COLO668 (cell line): ENCODE results near the gene MAP3K12.
"Not testable (repeated sequence)": the region's sequence is repeated elsewhere in the genome, so short reads cannot be mapped to it uniquely, and the experiment has no call there.

ENCODE experiments used
- DNase-seq: peaks from one replicate; lab custom pipeline; 2025; ENCODE audit not compliant: unreplicated experiment; lab: John Stamatoyannopoulos, UW

Gene MAP3K12

DNA sequence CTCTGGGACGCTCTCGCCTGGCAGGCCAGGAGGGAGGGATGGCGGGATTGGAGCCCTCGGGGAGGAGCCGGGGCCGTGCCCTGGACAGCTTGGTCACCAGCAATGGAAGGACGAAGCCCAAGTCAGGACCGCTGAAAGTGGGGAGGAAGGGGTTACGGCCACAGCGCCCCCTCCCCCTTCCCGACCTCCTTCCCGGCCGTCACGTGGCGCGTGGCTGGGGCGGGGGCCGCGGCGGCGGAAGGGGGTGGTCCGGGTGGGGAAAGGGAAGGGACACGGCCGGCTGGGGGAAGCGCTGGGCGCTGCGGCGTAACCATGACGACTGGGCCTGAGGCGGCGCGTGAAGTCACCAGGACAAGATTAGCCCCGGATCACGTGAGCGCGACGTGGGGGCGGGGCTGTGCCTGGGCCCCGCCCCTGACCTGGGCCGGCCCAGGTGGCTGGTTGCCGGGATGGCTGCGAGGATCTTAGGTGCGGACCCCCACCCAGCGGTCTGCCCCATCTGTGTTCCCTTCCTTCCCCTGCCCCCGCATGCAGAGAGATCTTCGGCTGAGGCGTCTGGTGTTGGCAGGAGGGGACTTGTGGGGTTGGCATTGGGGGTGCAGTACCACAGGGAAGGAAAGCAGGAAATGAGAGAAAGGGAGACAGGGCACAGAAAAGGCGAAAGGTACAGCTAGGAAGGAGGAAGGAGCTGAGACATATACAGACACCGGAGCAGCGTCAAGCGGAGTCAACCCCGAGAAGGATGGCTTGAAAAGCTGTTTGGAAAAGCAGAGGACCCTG lies 6.2 kb downstream of the MAP3K12 start:
- peak; percentile 86 for DNase-seq

GRCh38 chr12:53492188-53492587 lies 7.1 kb downstream of the MAP3K12 start:
- DNase-seq, result no peak

- DNase-seq, result no peak
Measured at GRCh38 chr12:53489242-53489864, 9.9 kb downstream of the MAP3K12 start.

GRCh38 chr12:53486736-53487487 lies 12.3 kb downstream of the MAP3K12 start:
- no peak for DNase-seq

- DNase-seq, result no peak
Measured at GRCh38 chr12:53485955-53486735, 13.1 kb downstream of the MAP3K12 start.

- DNase-seq, result no peak
Measured at GRCh38 chr12:53484686-53485575, 14.3 kb downstream of the MAP3K12 start.

DNA sequence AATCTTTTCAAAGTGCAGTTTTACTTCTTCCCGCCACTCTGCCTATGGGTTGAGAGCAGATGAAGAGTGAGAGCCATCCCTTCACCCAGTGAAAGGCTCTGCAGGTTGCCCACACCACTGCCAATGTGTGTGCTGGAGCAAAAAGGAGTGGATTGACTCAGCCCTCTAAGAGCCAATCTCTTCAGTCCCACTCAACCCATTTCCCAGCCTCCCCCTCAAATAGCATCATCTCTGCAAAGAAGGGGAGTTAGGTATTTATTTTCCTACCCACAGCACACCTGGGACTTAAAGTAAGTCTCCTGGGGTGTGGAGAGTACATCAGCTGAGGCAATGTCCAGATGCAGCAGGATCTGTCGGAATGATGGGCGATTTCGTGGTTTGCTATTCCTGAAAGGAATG lies 15.3 kb downstream of the MAP3K12 start:
- no peak for DNase-seq

- DNase-seq, result no peak
Measured at GRCh38 chr12:53483225-53483978, 15.9 kb downstream of the MAP3K12 start.

DNA sequence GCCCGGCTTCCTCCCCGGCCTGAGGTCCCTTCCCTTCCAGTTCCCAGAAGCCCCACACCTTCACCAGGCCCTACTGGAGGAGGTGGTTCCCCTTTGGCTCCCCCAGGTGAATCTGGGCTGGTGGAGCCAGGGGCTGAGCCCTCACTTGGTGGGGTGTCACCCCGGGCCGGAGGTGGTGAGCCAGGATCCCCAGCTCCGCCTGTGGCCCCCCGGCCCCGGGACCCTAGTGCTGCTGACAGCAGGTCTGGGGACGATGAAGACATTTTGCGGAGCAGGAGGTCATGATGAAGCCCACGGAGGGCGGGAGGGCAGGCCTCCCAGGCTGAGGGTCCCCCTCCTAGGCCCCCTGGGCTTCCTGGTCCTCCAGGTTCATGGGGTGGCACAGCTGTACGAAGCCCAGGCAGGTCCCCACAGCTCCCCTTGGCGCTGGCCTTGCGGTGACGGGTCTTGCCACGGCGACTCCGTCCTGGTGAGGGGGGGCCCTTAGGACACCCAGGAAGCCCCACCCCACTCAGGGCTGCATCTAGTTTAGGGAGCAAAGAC lies 16.6 kb downstream of the MAP3K12 start:
- DNase-seq, result no peak

- DNase-seq, result no peak
Measured at GRCh38 chr12:53481939-53482586, 17.2 kb downstream of the MAP3K12 start.

GRCh38 chr12:53481458-53481857 lies 17.8 kb downstream of the MAP3K12 start:
- not testable (repeated sequence) for DNase-seq

- no peak for DNase-seq
Measured at GRCh38 chr12:53480491-53481442, 18.5 kb downstream of the MAP3K12 start.

- DNase-seq, result no peak
Measured at GRCh38 chr12:53479331-53479730, 19.9 kb downstream of the MAP3K12 start.

DNA sequence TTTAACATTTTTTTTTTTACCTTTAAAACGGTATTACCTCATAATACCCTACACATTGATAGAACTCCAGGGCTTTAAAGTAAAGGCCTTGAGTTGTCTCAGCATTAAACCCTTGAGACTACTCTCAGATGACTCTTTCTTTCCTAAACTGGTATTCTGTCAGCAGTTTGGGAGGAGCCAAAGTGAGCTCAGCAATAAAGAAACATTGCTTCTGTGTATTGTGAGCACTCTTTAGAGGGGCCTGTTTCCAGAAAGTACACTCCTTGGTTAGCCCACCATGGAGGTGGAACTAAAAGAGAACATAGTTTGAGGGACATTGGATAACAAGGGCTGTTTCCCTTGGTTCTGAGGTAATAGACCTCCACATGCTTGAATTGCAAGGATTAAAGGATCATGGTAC lies 20.4 kb downstream of the MAP3K12 start:
- DNase-seq, result no peak

DNA sequence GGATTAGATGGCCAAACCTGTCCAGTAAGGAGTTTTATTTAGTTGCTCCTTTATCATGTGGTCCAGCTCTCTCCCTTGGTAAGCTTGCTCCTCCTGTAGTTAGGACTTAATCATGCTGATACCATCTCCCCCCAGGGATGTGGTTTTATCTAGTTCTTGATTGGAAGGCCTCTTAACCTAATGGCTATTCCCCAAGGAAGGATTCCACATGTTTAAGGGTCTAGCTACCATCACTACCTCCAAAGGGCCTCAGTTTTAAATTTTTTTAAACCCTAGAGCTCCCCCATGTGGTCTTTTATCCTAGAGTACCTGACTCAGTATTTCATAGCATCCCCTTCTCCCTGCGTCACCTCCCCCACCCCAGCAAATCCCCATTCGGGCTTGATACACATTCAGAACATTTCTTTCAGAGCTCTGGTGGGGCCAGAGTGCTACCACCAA lies 22.5 kb downstream of the MAP3K12 start:
- no peak for DNase-seq

DNA sequence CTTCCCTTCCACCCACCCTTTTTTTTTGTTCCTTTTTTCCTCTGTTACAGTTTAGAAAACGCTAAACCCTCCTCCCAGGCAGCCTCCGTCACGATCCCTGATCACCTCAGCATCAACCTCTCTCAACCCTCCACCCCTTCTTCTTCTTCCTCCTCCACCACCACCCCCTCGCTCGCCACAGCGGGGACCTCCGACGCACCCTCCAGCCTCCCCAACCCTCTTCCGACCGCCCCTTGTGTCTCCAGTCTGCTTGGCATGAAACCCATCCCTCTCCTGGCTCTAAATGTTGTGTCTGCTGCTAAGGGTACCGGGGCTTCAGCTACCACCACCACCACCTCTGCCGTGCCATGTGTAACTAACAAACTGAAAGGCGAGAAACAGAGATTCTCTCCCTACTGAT lies 24.4 kb downstream of the MAP3K12 start:
- DNase-seq, result no peak

DNA sequence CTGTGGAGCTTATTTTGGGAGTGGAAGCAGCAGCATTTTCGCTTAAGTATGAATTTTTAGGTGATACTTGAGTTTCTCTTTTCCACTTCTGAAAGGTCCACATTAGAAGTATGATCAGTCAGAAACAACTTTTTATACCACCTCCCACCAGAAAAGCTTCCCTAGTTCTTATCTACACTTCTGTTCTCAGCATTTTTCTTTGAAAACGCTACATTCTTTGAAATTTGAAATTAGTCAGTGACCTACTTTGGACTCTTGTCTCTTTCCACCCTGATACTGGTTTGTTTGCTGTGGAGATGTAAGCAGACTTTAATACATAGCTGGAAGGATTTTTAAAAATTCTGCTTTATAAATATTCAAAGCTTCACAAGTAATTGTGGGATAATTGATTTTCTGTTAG lies 25.2 kb downstream of the MAP3K12 start:
- DNase-seq, result no peak
